Measurements from ENCODE around the gene RNF207. TPM values are rescaled to one million over a fixed set of nuclear protein-coding genes. Genes with fewer than 3 reads are reported as not detected.

Gene RNF207
- total RNA-seq, 2 donors from 2014 or later: 18.4 to 19.4 TPM

- Histone ChIP-seq H3K4me3 (peak within 1 kb of the TSS; percentile 100), H3K9me3 (no peaks in the 10 kb centered on the region), H3K9ac (ENCODE audit: low read depth in 2 of 2, low read length in 2 of 2) (peak within 1 kb of the TSS; percentile 92 to 97), H3K36me3 (no peaks in the 10 kb centered on the region), H3K4me1 (peaks cover 6% of the 10 kb centered on the region), H3K27me3 (no peaks in the 10 kb centered on the region), H3K27ac (peak within 1 kb of the TSS; percentile 73)
- peak; percentile 98 for DNase-seq
- no peak for TF ChIP-seq CTCF (IDR thresholded peaks at IDR 0.05)
- intact Hi-C loops (cut with DNase I): no loop called here
Observed at GRCh38 chr1:6199298-6200187, 6.4 kb upstream of the RNF207 start, which contains the start of gene RPL22. RPL22 (minus strand) TSS chr1:6199595; CDS start chr1:6199573, 22 bp downstream.

GRCh38 chr1:6200188-6200809 lies 5.6 kb upstream of the RNF207 start:
- peaks cover 11% of the 10 kb centered on the region for H3K4me1 ChIP-seq
- intact Hi-C loops (cut with DNase I): no loop called here
- H3K36me3 ChIP-seq: no peaks in the 10 kb centered on the region
- H3K27ac ChIP-seq: peak overlapping the region; percentile 47
- no peak for TF ChIP-seq CTCF (IDR thresholded peaks at IDR 0.05)
- no peaks in the 10 kb centered on the region for H3K9me3 ChIP-seq
- H3K4me3 ChIP-seq: peak overlapping the region; percentile 100
- H3K9ac ChIP-seq (ENCODE audit: low read depth in 2 of 2, low read length in 2 of 2): no peak overlapping the region
- H3K27me3 ChIP-seq: no peaks in the 10 kb centered on the region
- no peak for DNase-seq

GRCh38 chr1:6202256-6202655 lies 3.7 kb upstream of the RNF207 start:
- no peak for DNase-seq
- H3K4me1 ChIP-seq: peaks cover 9% of the 10 kb centered on the region
- H3K9me3 ChIP-seq: no peaks in the 10 kb centered on the region
- no peak overlapping the region for H3K9ac ChIP-seq (ENCODE audit: low read depth in 2 of 2, low read length in 2 of 2)
- no peak overlapping the region for H3K4me3 ChIP-seq
- H3K36me3 ChIP-seq: no peaks in the 10 kb centered on the region
- no peak for TF ChIP-seq CTCF (IDR thresholded peaks at IDR 0.05)
- H3K27me3 ChIP-seq: no peaks in the 10 kb centered on the region
- no peak overlapping the region for H3K27ac ChIP-seq
- intact Hi-C loops (cut with DNase I): no loop called here

- Histone ChIP-seq H3K4me1 (peaks cover 12% of the 10 kb centered on the region), H3K27ac (no peak overlapping the region), H3K27me3 (no peaks in the 10 kb centered on the region), H3K9me3 (no peaks in the 10 kb centered on the region), H3K4me3 (peak overlapping the region; percentile 65), H3K9ac (ENCODE audit: low read depth in 2 of 2, low read length in 2 of 2) (peak overlapping the region; percentile 71 to 73), H3K36me3 (no peaks in the 10 kb centered on the region)
- intact Hi-C loops (cut with DNase I): no loop called here
- TF ChIP-seq CTCF (IDR thresholded peaks at IDR 0.05): no peak
- no peak for DNase-seq
Observed at GRCh38 chr1:6206520-6206855, 569 bp downstream of the RNF207 start.

- Histone ChIP-seq H3K36me3 (no peaks in the 10 kb centered on the region), H3K27ac (no peak overlapping the region), H3K9ac (ENCODE audit: low read depth in 2 of 2, low read length in 2 of 2) (peak overlapping the region in 1 of 2 donors; percentile 71), H3K27me3 (no peaks in the 10 kb centered on the region), H3K4me3 (peak overlapping the region; percentile 65), H3K9me3 (no peaks in the 10 kb centered on the region), H3K4me1 (peaks cover 12% of the 10 kb centered on the region)
- intact Hi-C loops (cut with DNase I): no loop called here
- no peak for TF ChIP-seq CTCF (IDR thresholded peaks at IDR 0.05)
- DNase-seq: no peak
Observed at GRCh38 chr1:6207075-6207885, 1.4 kb downstream of the RNF207 start.
